Panc1 (cell line): ENCODE data around the gene SPTLC2. TPM values are rescaled to one million over a fixed set of nuclear protein-coding genes. Genes with fewer than 3 reads are reported as not detected.

Source experiments
- ATAC-seq: fragments of 200-7000 bp; cut with Tn5 transposase; 2 replicates; pipeline ENCODE4 v1.9.1; 2020; ENCODE audit warnings: mild to moderate bottlenecking, moderate library complexity
- BruUV-seq: library from RNA; stranded (reverse); fragments of 400-500 nt; replicated peaks from 2 replicates; lab custom pipeline; 2021; lab: Mats Ljungman, UMichigan
- CTCF ChIA-PET: fragments of 300-600 bp; sonication (Branson Sonifier 250); formaldehyde crosslinking; loops from one replicate; lab custom pipeline; 2022; ENCODE audit warnings: antibody characterized with exemption; lab: Charles Lee
- POLR2A ChIA-PET: fragments of 300-600 bp; sonication (Branson Sonifier 250); formaldehyde crosslinking; loops from one replicate; lab custom pipeline; 2022; ENCODE audit warnings: antibody characterized with exemption; lab: Charles Lee
- DNase-seq: peaks from one replicate; pipeline ENCODE4 v3.0.0-alpha.2; 2010; ENCODE audit warnings: low read depth, low spot score
- H3K27ac ChIP-seq: 2 replicates; pipeline ENCODE4 v1.5.1; 2011; ENCODE audit warnings: mild to moderate bottlenecking, low read length, inconsistent platforms
- H3K27me3 ChIP-seq: fragments of 200-500 bp; sonication (Bioruptor generic); 2 replicates; pipeline ENCODE4 v1.6.0; 2014; ENCODE audit warnings: low read length, inconsistent platforms; ENCODE audit not compliant: control insufficient read depth, insufficient read depth
- H3K36me3 ChIP-seq: fragments of 200-500 bp; sonication (Bioruptor generic); 2 replicates; pipeline ENCODE4 v1.5.1; 2014; ENCODE audit warnings: inconsistent platforms, mild to moderate bottlenecking, low read length, moderate library complexity; ENCODE audit not compliant: control insufficient read depth, insufficient read depth
- H3K4me1 ChIP-seq: 2 replicates; pipeline ENCODE4 v1.5.1; 2011; ENCODE audit warnings: inconsistent platforms, mild to moderate bottlenecking, low read length, moderate library complexity; ENCODE audit not compliant: control insufficient read depth, insufficient read depth
- H3K4me3 ChIP-seq, 2 experiments: 2 replicates each; pipeline ENCODE4 v1.5.1; 2011 to 2012; ENCODE audit warnings: low read depth in 2 of 2, low read length in 2 of 2, mild to moderate bottlenecking in 2 of 2, inconsistent platforms in 1 of 2, moderate library complexity in 1 of 2
- H3K9me3 ChIP-seq: fragments of 200-500 bp; sonication (Bioruptor generic); 2 replicates; pipeline ENCODE4 v1.5.1; 2014; ENCODE audit warnings: low read depth, mild to moderate bottlenecking, inconsistent platforms, low read length, moderate library complexity; ENCODE audit not compliant: control insufficient read depth, insufficient read depth
- CTCF ChIP-seq: fragments of 450-650 bp; IDR thresholded peaks from 2 replicates; pipeline ENCODE4 v1.5.1; 2017; ENCODE audit warnings: mild to moderate bottlenecking
- POLR2AphosphoS5 ChIP-seq: IDR thresholded peaks from 2 replicates; pipeline ENCODE4 v1.6.1; 2012; ENCODE audit warnings: mild to moderate bottlenecking, low read depth, low read length, moderate library complexity
- REST ChIP-seq, 2 experiments: IDR thresholded peaks; 2 replicates each; pipeline ENCODE4 v1.6.1; 2011 to 2012; ENCODE audit warnings: low read depth in 2 of 2, control low read depth in 1 of 2, low read length in 1 of 2, mild to moderate bottlenecking in 1 of 2, moderate library complexity in 1 of 2; ENCODE audit not compliant: insufficient read depth in 1 of 2
- SIN3A ChIP-seq: IDR thresholded peaks from 2 replicates; pipeline ENCODE4 v1.6.1; 2012; ENCODE audit warnings: low read depth, mild to moderate bottlenecking, low read length, moderate library complexity, borderline replicate concordance; ENCODE audit not compliant: insufficient read depth
- TCF7L2 ChIP-seq: IDR thresholded peaks from 2 replicates; pipeline ENCODE4 v1.6.1; 2011; ENCODE audit warnings: mild to moderate bottlenecking, low read depth, low read length, inconsistent platforms
- in situ Hi-C: cut with HindIII; loops from 2 replicates; pipeline ENCODE4 v1.10.0; 2016; ENCODE audit warnings: low sequenced_read_pairs, low pct_unique_long_range_greater_than_20kb
- intact Hi-C: fragments of 100-400 bp; cut with micrococcal nuclease; formaldehyde crosslinking; loops from one replicate; pipeline ENCODE4 v1.10.0; 2022; ENCODE audit not compliant: unreplicated experiment
- total RNA-seq: library from RNA; stranded (reverse); gene quantifications from one replicate; pipeline ENCODE4 v1.2.1, GENCODE V29; 2021; ENCODE audit not compliant: unreplicated experiment

The SPTLC2 gene
- total RNA-seq, 1 experiment from 2014 or later, result 21.0 TPM

DNA sequence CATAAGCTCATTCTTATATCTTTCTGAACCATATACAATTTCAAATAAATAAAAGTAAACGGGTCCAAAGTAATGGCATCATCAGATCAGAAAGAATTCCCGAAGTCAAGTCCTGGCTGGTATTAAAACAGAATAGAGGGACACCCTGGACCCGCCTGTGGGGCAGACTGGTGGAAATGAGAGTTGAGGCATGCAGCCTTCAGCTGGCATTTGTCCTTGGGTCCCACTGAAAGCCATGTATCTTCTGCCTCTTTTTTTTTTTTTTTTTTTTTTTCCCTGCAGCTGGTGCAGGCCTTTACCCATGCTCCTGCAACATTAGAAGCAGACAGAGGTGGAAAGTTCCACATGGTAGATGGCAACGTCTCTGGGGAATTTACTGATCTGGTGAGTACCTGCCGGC lies 148.6 kb downstream of the SPTLC2 start:
- in situ Hi-C loops, result no loop called here
- Histone ChIP-seq H3K4me3 (no peak overlapping the region), H3K4me1 (peaks cover 9% of the 10 kb centered on the region), H3K9me3 (no peaks in the 10 kb centered on the region), H3K27me3 (no peaks in the 10 kb centered on the region), H3K27ac (no peak overlapping the region), H3K36me3 (peaks cover 10% of the 10 kb centered on the region)
- ChIA-PET CTCF (interaction anchor here (0.6 kb wide), 1 partner anchor 165 kb away, joined by 3 read pairs; no protein-coding TSS in a partner anchor), POLR2A (interaction anchor here (0.5 kb wide), 1 partner anchor 40 kb away, joined by 6 read pairs; no protein-coding TSS in a partner anchor)
- ATAC-seq (no peak), DNase-seq (no peak)
- TF ChIP-seq TCF7L2, result no peak
- no peak for TF ChIP-seq SIN3A
- TF ChIP-seq CTCF, result no peak
- TF ChIP-seq REST (IDR thresholded peaks at IDR 0.05; ENCODE audit: insufficient read depth in 1 of 2, low read depth in 2 of 2, low read length in 1 of 2), result no peak
- TF ChIP-seq POLR2AphosphoS5, result no peak
- no TSS peak for BruUV-seq
- intact Hi-C loops, result loop anchor here (10.0 kb wide), 1 partner anchor 77 kb away; no protein-coding TSS in a partner anchor

GRCh38 chr14:77459072-77459723 lies 157.2 kb downstream of the SPTLC2 start:
- peaks cover 11% of the 10 kb centered on the region for H3K4me1 ChIP-seq
- intact Hi-C loops (no loop called here), in situ Hi-C loops (no loop called here)
- ATAC-seq (no peak), DNase-seq (no peak)
- no TSS peak for BruUV-seq
- peak overlapping the region; percentile 98 for H3K27ac ChIP-seq
- peak overlapping the region; percentile 75 to 98 for H3K4me3 ChIP-seq
- ChIA-PET POLR2A (no interaction called here), CTCF (interaction anchor here (0.5 kb wide), 1 partner anchor 71 kb away, joined by 4 read pairs; no protein-coding TSS in a partner anchor)
- no peaks in the 10 kb centered on the region for H3K27me3 ChIP-seq
- H3K9me3 ChIP-seq, result no peaks in the 10 kb centered on the region
- H3K36me3 ChIP-seq, result peaks cover 35% of the 10 kb centered on the region
- TF ChIP-seq CTCF, result peak; percentile 74
- no peak for TF ChIP-seq TCF7L2
